Measurements from ENCODE around the gene SH3PXD2B. TPM values are rescaled to one million over a fixed set of nuclear protein-coding genes. Genes with fewer than 3 reads are reported as not detected.

The SH3PXD2B gene
- total RNA-seq, 1 experiment from 2014 or later: 64.1 TPM

DNA sequence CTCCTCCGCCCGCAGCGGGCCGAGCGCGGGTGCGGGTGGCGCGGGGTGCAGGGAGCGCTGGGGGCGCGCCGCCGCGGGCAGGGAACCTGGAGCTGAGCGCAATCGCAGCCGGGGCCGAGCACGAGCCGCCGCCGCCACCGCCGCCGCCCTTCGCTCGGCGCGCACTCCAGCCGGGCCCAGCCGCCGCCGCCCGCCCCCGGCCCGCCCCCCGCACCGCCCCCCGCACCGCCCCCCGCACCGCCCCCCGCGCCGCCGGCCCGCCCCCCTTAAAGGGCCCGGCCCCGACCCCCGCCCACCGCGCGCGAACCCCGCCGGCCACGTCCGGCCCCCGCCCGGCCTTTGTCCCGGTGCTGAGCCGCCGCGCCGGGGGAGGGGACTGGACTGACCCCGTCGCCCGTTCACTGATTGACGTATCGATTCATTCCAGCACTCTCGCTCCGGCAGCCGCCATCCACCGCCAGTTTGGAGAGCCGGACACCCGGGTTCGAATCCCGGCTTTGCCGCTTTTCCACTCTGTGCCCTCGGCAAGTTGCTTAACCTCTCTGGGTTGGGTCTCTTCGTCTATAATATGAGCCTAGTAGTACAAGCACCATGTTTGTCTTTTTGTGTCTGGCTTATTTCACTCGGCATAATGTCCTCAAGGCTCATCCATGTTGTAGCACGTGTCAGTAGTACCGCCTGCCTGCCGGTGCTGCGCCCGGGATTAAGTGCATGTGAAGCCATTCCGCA lies at the start of gene SH3PXD2B (continued):
- TF ChIP-seq, protein P1, sequence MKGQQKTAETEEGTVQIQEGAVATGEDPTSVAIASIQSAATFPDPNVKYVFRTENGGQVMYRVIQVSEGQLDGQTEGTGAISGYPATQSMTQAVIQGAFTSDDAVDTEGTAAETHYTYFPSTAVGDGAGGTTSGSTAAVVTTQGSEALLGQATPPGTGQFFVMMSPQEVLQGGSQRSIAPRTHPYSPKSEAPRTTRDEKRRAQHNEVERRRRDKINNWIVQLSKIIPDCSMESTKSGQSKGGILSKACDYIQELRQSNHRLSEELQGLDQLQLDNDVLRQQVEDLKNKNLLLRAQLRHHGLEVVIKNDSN (CRISPR knock-in tag; IDR thresholded peaks at IDR 0.05): no peak
- TF ChIP-seq, protein P2, sequence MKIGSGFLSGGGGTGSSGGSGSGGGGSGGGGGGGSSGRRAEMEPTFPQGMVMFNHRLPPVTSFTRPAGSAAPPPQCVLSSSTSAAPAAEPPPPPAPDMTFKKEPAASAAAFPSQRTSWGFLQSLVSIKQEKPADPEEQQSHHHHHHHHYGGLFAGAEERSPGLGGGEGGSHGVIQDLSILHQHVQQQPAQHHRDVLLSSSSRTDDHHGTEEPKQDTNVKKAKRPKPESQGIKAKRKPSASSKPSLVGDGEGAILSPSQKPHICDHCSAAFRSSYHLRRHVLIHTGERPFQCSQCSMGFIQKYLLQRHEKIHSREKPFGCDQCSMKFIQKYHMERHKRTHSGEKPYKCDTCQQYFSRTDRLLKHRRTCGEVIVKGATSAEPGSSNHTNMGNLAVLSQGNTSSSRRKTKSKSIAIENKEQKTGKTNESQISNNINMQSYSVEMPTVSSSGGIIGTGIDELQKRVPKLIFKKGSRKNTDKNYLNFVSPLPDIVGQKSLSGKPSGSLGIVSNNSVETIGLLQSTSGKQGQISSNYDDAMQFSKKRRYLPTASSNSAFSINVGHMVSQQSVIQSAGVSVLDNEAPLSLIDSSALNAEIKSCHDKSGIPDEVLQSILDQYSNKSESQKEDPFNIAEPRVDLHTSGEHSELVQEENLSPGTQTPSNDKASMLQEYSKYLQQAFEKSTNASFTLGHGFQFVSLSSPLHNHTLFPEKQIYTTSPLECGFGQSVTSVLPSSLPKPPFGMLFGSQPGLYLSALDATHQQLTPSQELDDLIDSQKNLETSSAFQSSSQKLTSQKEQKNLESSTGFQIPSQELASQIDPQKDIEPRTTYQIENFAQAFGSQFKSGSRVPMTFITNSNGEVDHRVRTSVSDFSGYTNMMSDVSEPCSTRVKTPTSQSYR (CRISPR knock-in tag; IDR thresholded peaks at IDR 0.05): no peak
- no peak for TF ChIP-seq GRHL2 (CRISPR knock-in tag; IDR thresholded peaks at IDR 0.05; ENCODE audit: insufficient replicate concordance, severe bottlenecking)
- TF ChIP-seq, protein P3, sequence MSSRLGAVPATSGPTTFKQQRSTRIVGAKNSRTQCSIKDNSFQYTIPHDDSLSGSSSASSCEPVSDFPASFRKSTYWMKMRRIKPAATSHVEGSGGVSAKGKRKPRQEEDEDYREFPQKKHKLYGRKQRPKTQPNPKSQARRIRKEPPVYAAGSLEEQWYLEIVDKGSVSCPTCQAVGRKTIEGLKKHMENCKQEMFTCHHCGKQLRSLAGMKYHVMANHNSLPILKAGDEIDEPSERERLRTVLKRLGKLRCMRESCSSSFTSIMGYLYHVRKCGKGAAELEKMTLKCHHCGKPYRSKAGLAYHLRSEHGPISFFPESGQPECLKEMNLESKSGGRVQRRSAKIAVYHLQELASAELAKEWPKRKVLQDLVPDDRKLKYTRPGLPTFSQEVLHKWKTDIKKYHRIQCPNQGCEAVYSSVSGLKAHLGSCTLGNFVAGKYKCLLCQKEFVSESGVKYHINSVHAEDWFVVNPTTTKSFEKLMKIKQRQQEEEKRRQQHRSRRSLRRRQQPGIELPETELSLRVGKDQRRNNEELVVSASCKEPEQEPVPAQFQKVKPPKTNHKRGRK (CRISPR knock-in tag; IDR thresholded peaks at IDR 0.05; ENCODE audit: borderline replicate concordance): no peak
- TF ChIP-seq, protein P4, sequence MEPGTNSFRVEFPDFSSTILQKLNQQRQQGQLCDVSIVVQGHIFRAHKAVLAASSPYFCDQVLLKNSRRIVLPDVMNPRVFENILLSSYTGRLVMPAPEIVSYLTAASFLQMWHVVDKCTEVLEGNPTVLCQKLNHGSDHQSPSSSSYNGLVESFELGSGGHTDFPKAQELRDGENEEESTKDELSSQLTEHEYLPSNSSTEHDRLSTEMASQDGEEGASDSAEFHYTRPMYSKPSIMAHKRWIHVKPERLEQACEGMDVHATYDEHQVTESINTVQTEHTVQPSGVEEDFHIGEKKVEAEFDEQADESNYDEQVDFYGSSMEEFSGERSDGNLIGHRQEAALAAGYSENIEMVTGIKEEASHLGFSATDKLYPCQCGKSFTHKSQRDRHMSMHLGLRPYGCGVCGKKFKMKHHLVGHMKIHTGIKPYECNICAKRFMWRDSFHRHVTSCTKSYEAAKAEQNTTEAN (CRISPR knock-in tag; IDR thresholded peaks at IDR 0.05): no peak

DNA sequence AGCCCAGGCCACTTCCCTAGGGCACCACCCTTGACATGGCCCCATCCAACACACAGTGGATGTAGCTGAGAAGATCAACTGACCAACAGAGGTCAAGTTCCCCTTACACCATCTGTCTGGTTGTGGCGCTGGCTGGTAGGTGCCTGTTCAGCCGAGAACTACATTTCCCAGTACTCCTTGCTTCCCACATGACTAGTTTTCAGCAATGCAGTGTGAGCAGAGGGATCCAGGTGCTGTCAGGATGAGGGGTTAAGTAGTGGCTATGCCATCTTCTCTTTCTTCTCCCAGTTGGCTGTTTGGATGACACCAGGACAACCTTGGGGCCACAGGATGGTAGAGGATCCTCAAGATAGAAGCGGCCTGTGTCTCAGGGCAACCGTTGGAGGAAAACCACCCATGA lies 48.6 kb upstream of the SH3PXD2B start:
- H3K27ac Mint-ChIP-seq: no peak overlapping the region
- peaks cover 2% of the 10 kb centered on the region; the same call in 1 of the 2 replicates for H3K4me1 Mint-ChIP-seq
- CTCF ChIA-PET: no interaction called here
- H3K36me3 Mint-ChIP-seq: no peaks in the 10 kb centered on the region
- no peaks in the 10 kb centered on the region for H3K9me3 Mint-ChIP-seq
- DNase-seq (ENCODE audit: low spot score) (no peak), ATAC-seq (peak; percentile 99)
- TF ChIP-seq, protein P5, sequence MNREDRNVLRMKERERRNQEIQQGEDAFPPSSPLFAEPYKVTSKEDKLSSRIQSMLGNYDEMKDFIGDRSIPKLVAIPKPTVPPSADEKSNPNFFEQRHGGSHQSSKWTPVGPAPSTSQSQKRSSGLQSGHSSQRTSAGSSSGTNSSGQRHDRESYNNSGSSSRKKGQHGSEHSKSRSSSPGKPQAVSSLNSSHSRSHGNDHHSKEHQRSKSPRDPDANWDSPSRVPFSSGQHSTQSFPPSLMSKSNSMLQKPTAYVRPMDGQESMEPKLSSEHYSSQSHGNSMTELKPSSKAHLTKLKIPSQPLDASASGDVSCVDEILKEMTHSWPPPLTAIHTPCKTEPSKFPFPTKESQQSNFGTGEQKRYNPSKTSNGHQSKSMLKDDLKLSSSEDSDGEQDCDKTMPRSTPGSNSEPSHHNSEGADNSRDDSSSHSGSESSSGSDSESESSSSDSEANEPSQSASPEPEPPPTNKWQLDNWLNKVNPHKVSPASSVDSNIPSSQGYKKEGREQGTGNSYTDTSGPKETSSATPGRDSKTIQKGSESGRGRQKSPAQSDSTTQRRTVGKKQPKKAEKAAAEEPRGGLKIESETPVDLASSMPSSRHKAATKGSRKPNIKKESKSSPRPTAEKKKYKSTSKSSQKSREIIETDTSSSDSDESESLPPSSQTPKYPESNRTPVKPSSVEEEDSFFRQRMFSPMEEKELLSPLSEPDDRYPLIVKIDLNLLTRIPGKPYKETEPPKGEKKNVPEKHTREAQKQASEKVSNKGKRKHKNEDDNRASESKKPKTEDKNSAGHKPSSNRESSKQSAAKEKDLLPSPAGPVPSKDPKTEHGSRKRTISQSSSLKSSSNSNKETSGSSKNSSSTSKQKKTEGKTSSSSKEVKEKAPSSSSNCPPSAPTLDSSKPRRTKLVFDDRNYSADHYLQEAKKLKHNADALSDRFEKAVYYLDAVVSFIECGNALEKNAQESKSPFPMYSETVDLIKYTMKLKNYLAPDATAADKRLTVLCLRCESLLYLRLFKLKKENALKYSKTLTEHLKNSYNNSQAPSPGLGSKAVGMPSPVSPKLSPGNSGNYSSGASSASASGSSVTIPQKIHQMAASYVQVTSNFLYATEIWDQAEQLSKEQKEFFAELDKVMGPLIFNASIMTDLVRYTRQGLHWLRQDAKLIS (CRISPR knock-in tag; IDR thresholded peaks at IDR 0.05; ENCODE audit: borderline replicate concordance): no peak
- TF ChIP-seq, protein P1 (CRISPR knock-in tag; IDR thresholded peaks at IDR 0.05): peak; percentile 95
- TF ChIP-seq ZNF396 (CRISPR knock-in tag; IDR thresholded peaks at IDR 0.05; ENCODE audit: borderline replicate concordance) (peak; percentile 62; the same call in 1 of the 2 replicates), GTF2I (CRISPR knock-in tag; conservative IDR thresholded peaks at IDR 0.05) (peak; percentile 44; the same call in 1 of the 2 replicates), EMX1 (CRISPR knock-in tag; IDR thresholded peaks at IDR 0.05) (0 out of 2 replicates have a peak, but pooled peaks have one; percentile 73), ETV6 (CRISPR knock-in tag; IDR thresholded peaks at IDR 0.05) (no peak)
- TF ChIP-seq, protein P6, sequence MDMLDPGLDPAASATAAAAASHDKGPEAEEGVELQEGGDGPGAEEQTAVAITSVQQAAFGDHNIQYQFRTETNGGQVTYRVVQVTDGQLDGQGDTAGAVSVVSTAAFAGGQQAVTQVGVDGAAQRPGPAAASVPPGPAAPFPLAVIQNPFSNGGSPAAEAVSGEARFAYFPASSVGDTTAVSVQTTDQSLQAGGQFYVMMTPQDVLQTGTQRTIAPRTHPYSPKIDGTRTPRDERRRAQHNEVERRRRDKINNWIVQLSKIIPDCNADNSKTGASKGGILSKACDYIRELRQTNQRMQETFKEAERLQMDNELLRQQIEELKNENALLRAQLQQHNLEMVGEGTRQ (CRISPR knock-in tag; IDR thresholded peaks at IDR 0.05): peak; percentile 96
- no peak overlapping the region for H3K4me3 Mint-ChIP-seq
- POLR2A ChIA-PET: no interaction called here
- H3K27me3 Mint-ChIP-seq (ENCODE audit: low read depth): peaks cover 12% of the 10 kb centered on the region
